Ishikawa (cell line): ENCODE measurements around the gene TRIM44.

Experiments
- CREB1 ChIP-seq: IDR thresholded peaks from 2 replicates; pipeline ENCODE4 v1.6.1; 2012; ENCODE audit warnings: low read depth
- EP300 ChIP-seq: IDR thresholded peaks from 2 replicates; pipeline ENCODE4 v1.6.1; 2012; ENCODE audit warnings: borderline replicate concordance
- FOXM1 ChIP-seq: IDR thresholded peaks from 2 replicates; pipeline ENCODE4 v1.6.1; 2012; ENCODE audit warnings: low read depth, borderline replicate concordance
- MAX ChIP-seq: IDR thresholded peaks from 2 replicates; pipeline ENCODE4 v1.6.1; 2012
- NFIC ChIP-seq: IDR thresholded peaks from 2 replicates; pipeline ENCODE4 v1.6.1; 2012
- REST ChIP-seq: IDR thresholded peaks from 2 replicates; pipeline ENCODE4 v1.6.1; 2012; ENCODE audit warnings: low read depth, mild to moderate bottlenecking
- TAF1 ChIP-seq: IDR thresholded peaks from 2 replicates; pipeline ENCODE4 v1.6.1; 2012; ENCODE audit warnings: low read depth, mild to moderate bottlenecking
- USF1 ChIP-seq: IDR thresholded peaks from 2 replicates; pipeline ENCODE4 v1.6.1; 2012
- YY1 ChIP-seq: IDR thresholded peaks from 2 replicates; pipeline ENCODE4 v1.6.1; 2012; ENCODE audit warnings: low read depth

- TF ChIP-seq EP300 (no peak), USF1 (no peak), NFIC (no peak), MAX (no peak), REST (no peak), FOXM1 (no peak), TAF1 (no peak), CREB1 (no peak), YY1 (no peak)
Observed at GRCh38 chr11:35836205-35836604, 173.6 kb downstream of the TRIM44 start.
